ENCODE measurements around the gene GPT2. TPM values are rescaled to one million over a fixed set of nuclear protein-coding genes. Genes with fewer than 3 reads are reported as not detected.

The GPT2 gene
- total RNA-seq, 6 experiments from 2014 or later: 11.5 to 17.4 (median 14.0) TPM

GRCh38 chr16:46923513-46924295 is 39.5 kb downstream of the GPT2 start:
- Mint-ChIP-seq H3K36me3 (ENCODE audit: low read depth) (no peaks in the 10 kb centered on the region), H3K4me1 (ENCODE audit: low read depth) (no peaks in the 10 kb centered on the region), H3K27me3 (ENCODE audit: insufficient read depth) (peaks cover 1% of the 10 kb centered on the region), H3K9me3 (no peaks in the 10 kb centered on the region), H3K27ac (no peak overlapping the region), H3K4me3 (no peak overlapping the region)
- DNase-seq: no peak
- TF ChIP-seq CTCF (IDR thresholded peaks at IDR 0.05): no peak

GRCh38 chr16:46924402-46924801 is 40.2 kb downstream of the GPT2 start:
- H3K4me3 Mint-ChIP-seq: no peak overlapping the region
- H3K4me1 Mint-ChIP-seq (ENCODE audit: low read depth): no peaks in the 10 kb centered on the region
- no peaks in the 10 kb centered on the region for H3K9me3 Mint-ChIP-seq
- no peak for DNase-seq
- no peak for TF ChIP-seq CTCF (IDR thresholded peaks at IDR 0.05)
- H3K36me3 Mint-ChIP-seq (ENCODE audit: low read depth): no peaks in the 10 kb centered on the region
- no peak overlapping the region for H3K27ac Mint-ChIP-seq
- H3K27me3 Mint-ChIP-seq (ENCODE audit: insufficient read depth): peaks cover 1% of the 10 kb centered on the region

GRCh38 chr16:46926470-46927225 is 42.5 kb downstream of the GPT2 start:
- Mint-ChIP-seq H3K9me3 (no peaks in the 10 kb centered on the region), H3K36me3 (ENCODE audit: low read depth) (no peaks in the 10 kb centered on the region), H3K27me3 (ENCODE audit: insufficient read depth) (peaks cover 1% of the 10 kb centered on the region), H3K4me3 (no peak overlapping the region), H3K4me1 (ENCODE audit: low read depth) (no peaks in the 10 kb centered on the region), H3K27ac (no peak overlapping the region)
- no peak for DNase-seq
- TF ChIP-seq CTCF (IDR thresholded peaks at IDR 0.05): no peak

- no peaks in the 10 kb centered on the region for H3K36me3 Mint-ChIP-seq (ENCODE audit: low read depth)
- no peak for DNase-seq
- no peaks in the 10 kb centered on the region for H3K9me3 Mint-ChIP-seq
- H3K27me3 Mint-ChIP-seq (ENCODE audit: insufficient read depth): peaks cover 1% of the 10 kb centered on the region
- H3K27ac Mint-ChIP-seq: no peak overlapping the region
- no peak for TF ChIP-seq CTCF (IDR thresholded peaks at IDR 0.05)
- H3K4me3 Mint-ChIP-seq: no peak overlapping the region
- H3K4me1 Mint-ChIP-seq (ENCODE audit: low read depth): no peaks in the 10 kb centered on the region
Observed at GRCh38 chr16:46927273-46927672, 43.1 kb downstream of the GPT2 start.

- Mint-ChIP-seq H3K27ac (no peak overlapping the region), H3K9me3 (no peaks in the 10 kb centered on the region), H3K27me3 (ENCODE audit: insufficient read depth) (no peaks in the 10 kb centered on the region; the same call in 1 of the 2 replicates), H3K4me3 (no peak overlapping the region), H3K4me1 (ENCODE audit: low read depth) (no peaks in the 10 kb centered on the region), H3K36me3 (ENCODE audit: low read depth) (no peaks in the 10 kb centered on the region)
- DNase-seq: no peak
- no peak for TF ChIP-seq CTCF (IDR thresholded peaks at IDR 0.05)
Observed at GRCh38 chr16:46928811-46929210, 44.6 kb downstream of the GPT2 start.
